GM04503 (cell line): ENCODE measurements around the gene ZBTB17.
"Not testable (repeated sequence)": the region's sequence is repeated elsewhere in the genome, so short reads cannot be mapped to it uniquely, and the experiment has no call there.

Experiments
- DNase-seq: peaks from one replicate; pipeline ENCODE4 v3.0.0-alpha.2; 2012; ENCODE audit warnings: low read depth

Gene ZBTB17

GRCh38 chr1:15935056-15935950 is 40.6 kb downstream of the ZBTB17 start:
- no peak for DNase-seq

GRCh38 chr1:15934211-15935055 is 41.5 kb downstream of the ZBTB17 start:
- no peak for DNase-seq

DNA sequence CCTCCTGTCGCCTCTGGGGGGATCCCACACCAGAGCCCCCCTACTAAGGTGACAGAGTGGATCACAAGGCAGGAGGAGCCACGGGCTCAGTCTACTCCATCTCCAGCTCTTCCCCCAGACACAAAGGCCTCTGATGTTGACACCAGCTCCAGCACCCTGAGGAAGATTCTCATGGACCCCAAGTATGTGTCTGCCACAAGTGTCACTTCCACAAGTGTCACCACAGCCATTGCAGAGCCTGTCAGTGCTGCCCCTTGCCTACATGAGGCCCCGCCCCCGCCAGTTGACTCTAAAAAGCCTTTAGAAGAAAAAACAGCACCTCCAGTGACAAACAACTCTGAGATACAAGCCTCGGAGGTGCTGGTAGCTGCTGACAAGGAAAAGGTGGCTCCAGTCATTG is 42.2 kb downstream of the ZBTB17 start:
- DNase-seq: no peak

DNA sequence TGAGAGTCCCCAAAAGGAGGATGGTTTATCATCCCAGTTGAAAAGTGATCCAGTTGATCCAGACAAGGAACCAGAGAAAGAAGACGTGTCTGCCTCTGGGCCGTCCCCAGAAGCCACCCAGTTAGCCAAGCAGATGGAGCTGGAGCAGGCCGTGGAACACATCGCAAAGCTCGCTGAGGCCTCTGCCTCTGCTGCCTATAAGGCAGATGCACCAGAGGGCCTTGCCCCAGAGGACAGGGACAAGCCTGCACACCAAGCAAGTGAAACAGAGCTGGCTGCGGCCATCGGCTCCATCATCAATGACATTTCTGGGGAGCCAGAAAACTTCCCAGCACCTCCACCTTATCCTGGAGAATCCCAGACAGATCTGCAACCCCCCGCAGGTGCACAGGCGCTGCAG is 43.3 kb downstream of the ZBTB17 start:
- DNase-seq: no peak

- no peak for DNase-seq
These were observed 44.0 kb downstream of the ZBTB17 start for GRCh38 chr1:15931884-15932283.

- DNase-seq: no peak
These were observed 44.5 kb downstream of the ZBTB17 start for GRCh38 chr1:15931401-15931800.

- DNase-seq: no peak
These were observed 46.6 kb downstream of the ZBTB17 start for GRCh38 chr1:15928971-15929965.

- DNase-seq: not testable (repeated sequence)
These were observed 49.5 kb downstream of the ZBTB17 start for GRCh38 chr1:15926448-15926847.

DNA sequence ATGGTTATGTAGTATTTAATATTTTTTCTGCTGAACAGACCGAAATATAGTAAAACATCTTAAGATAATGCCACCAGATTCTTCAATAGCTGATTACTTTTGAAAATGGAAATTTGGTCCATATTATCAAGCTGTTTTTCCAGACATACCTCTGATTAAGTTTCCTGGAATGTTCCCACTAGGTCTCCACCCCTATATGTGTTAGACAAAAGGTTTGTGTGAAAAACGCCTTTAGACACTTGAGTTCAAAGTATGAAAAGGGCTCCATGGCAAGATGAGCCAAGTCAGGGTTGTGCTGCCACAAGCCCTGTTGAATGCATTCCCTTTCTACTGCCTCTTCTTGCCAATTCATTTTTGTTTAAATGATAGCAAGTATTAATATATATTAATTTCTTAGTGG is 52.7 kb downstream of the ZBTB17 start:
- no peak for DNase-seq

DNA sequence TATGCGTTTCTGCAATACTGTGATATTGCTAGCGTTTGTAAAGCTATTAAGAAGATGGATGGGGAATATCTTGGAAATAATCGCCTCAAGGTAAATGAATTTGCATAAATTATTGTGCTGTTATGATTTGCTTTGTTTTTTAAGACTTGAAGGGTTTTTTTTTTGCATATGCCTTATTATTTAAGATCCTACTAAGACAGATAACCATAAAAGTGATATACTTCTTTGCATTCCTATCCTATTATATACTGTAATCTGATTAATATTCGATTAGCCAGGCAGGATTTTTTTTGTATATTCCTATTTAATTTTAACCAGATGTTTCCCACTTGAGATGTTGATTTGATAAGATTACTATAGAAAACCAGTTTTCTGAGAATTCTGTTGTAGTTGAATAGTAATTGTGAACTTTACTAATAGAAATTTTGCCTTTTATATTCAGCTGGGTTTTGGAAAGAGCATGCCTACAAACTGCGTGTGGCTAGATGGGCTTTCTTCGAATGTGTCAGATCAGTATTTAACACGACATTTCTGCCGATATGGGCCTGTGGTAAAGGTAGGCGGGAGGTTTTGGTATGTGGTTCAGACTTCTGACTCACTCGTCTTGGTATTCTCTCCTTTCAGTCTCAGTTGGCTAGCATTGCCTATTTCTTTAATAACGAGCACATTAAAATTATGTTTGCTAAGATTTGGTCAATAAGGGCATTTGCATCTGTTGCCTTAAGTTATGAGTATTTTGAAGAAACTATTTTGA is 56.8 kb downstream of the ZBTB17 start:
- DNase-seq: peak; percentile 53

DNA sequence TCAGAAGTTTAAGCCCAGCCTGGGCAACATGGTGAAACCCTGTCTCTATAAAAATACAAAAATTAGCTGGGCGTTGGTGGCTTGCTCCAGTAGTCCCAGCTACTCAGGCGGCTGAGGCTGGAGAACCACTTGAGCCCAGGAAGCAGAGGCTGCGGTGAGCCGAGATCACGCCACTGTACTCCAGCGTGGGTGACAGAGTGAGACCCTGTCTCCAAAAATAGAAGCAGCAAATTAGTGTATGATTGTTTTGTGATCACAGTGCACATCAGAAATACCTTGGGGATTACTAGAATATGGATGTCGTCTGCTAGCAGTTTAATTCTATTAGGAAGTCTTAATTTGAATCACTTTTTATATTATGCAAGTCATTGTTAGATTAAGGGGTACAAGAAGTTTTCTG is 59.0 kb downstream of the ZBTB17 start:
- no peak for DNase-seq

DNA sequence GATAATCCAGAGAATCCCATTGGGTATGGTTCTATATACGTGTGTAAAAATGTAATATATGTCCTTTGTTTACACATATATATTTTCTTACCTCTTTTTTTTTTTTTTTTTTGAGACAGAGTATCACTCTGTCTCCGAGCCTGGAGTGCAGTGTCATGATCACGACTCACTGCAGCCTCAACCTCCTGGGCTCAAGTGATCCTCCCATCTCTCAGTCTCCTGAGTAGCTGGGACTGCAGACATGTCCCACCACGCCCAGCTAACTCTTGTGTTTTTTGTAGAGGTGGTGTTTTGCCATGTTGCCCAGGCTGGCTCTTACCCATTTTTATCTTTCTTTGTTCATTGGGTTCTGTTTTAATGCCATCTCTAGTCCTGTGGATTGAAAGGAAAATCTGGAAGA is 59.5 kb downstream of the ZBTB17 start:
- DNase-seq: no peak

DNA sequence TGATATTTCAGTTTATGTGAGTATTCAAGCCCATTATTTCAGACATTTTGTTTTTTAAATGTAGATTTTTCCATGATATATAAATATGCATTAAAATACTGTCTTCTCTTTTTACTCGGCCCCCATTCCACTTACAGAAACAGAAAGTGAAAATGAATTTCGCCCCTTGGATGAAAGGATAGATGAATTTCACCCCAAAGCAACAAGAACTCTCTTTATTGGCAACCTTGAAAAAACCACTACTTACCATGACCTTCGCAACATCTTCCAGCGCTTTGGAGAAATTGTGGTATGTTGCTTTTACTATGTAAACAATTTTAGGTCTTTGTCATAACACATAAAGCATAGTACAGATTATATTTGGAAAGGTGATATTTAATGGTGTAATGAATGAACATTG is 59.9 kb downstream of the ZBTB17 start:
- no peak for DNase-seq

GRCh38 chr1:15913607-15914006 is 62.3 kb downstream of the ZBTB17 start:
- not testable (repeated sequence) for DNase-seq

- DNase-seq: no peak
These were observed 64.0 kb downstream of the ZBTB17 start for GRCh38 chr1:15911927-15912326.

- DNase-seq: no peak
These were observed 64.8 kb downstream of the ZBTB17 start for GRCh38 chr1:15911141-15911540.

GRCh38 chr1:15908597-15908996 is 67.3 kb downstream of the ZBTB17 start:
- no peak for DNase-seq

- DNase-seq: peak; percentile 54
These were observed 73.0 kb downstream of the ZBTB17 start for GRCh38 chr1:15902882-15903281.

DNA sequence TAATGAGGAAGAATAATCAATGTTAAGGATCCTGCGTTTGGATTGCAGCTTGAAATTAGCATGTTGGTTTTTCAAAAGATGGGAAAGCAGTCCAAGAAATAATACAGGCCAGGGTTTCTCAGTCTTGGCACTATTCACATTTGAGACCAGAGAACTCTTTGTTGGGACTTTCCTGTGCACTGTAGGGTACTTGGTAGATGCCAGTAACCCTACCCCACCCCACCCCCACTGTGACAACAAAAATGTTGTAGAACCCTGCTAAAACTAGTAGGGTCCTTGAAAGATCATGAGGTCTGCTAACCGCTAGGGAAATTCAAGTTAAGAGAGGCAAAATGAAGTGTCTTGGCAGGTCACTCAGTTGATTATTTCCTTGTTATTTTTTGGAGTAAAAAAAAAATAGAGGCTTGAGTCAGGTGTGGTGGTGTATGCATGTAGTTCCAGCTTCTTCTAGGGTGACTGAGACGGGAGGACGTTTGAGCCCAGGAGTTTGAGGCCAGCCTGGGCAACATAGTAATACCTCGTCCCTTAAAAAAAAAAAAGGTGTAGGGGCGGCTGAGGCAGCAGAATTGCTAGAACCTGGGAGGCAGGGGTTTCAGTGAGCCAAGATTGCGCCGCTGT is 75.1 kb downstream of the ZBTB17 start:
- no peak for DNase-seq

GRCh38 chr1:15899266-15899665 is 76.6 kb downstream of the ZBTB17 start:
- DNase-seq: no peak
